SK-N-SH (cell line): ENCODE measurements around the gene CASP6. TPM values are rescaled to one million over a fixed set of nuclear protein-coding genes. Genes with fewer than 3 reads are reported as not detected.

Experiments used
- CTCF ChIA-PET: fragments of 300-600, 350-600 bp; formaldehyde crosslinking; extraction: SDS; loops from one replicate; lab custom pipeline; 2021; lab: Yijun Ruan, JAX
- POLR2A ChIA-PET: fragments of 350-600 bp; sonication (Branson Sonifier 250); formaldehyde crosslinking; extraction: SDS; loops from one replicate; lab custom pipeline; 2020; ENCODE audit warnings: antibody characterized with exemption, inconsistent platforms; lab: Yijun Ruan, JAX
- DNase-seq: peaks from one replicate; pipeline ENCODE4 v3.0.0; 2012
- H2AFZ ChIP-seq: fragments of 200-600 bp; sonication (generic); 2 replicates; pipeline ENCODE4 v1.8.1; 2016; ENCODE audit warnings: antibody characterized with exemption, mild to moderate bottlenecking, low read depth
- H3F3A ChIP-seq: fragments of 200-600 bp; sonication (generic); replicated peaks from 2 replicates; pipeline ENCODE3; 2016; ENCODE audit warnings: antibody characterized with exemption, mild to moderate bottlenecking; ENCODE audit not compliant: insufficient read depth
- H3K27ac ChIP-seq, 2 experiments: fragments of 200-500 bp in 1 of 2; fragments of 200-600 bp in 1 of 2; sonication (Bioruptor generic) in 1 of 2; sonication (generic), shearing (Covaris generic) in 1 of 2; 2 replicates each; pipeline versions ENCODE4 v1.5.1 to v1.6.1; 2014 to 2016; ENCODE audit warnings: low read depth in 2 of 2, inconsistent platforms in 1 of 2, low read length in 1 of 2, mild to moderate bottlenecking in 1 of 2, mixed read lengths in 1 of 2
- H3K27me3 ChIP-seq: fragments of 200-600 bp; sonication (generic), shearing (Covaris generic); 2 replicates; pipeline ENCODE4 v1.6.1; 2016; ENCODE audit warnings: mixed run types; ENCODE audit not compliant: insufficient read depth
- H3K36me3 ChIP-seq, 2 experiments: fragments of 200-500 bp in 1 of 2; fragments of 200-600 bp in 1 of 2; sonication (Bioruptor generic) in 1 of 2; sonication (generic) in 1 of 2; replicated peaks in 1 of 2; 2 replicates each; pipeline versions ENCODE3 to v1.5.1; 2014 to 2016; ENCODE audit warnings: low read length in 1 of 2, mild to moderate bottlenecking in 1 of 2; ENCODE audit not compliant: insufficient read depth in 2 of 2, control insufficient read depth in 1 of 2
- H3K4me1 ChIP-seq, 2 experiments: fragments of 200-500 bp in 1 of 2; fragments of 200-600 bp in 1 of 2; sonication (Bioruptor generic) in 1 of 2; sonication (generic), shearing (Covaris generic) in 1 of 2; 2 replicates each; pipeline versions ENCODE4 v1.5.1 to v1.6.1; 2014 to 2016; ENCODE audit warnings: low read depth in 1 of 2, low read length in 1 of 2, mixed run types in 1 of 2; ENCODE audit not compliant: insufficient read depth in 2 of 2, control insufficient read depth in 1 of 2
- H3K4me2 ChIP-seq: fragments of 200-600 bp; sonication (generic), shearing (Covaris generic); 2 replicates; pipeline ENCODE4 v1.6.1; 2017; ENCODE audit warnings: mixed run types
- H3K4me3 ChIP-seq, 2 experiments: fragments of 200-500 bp in 1 of 2; fragments of 200-600 bp in 1 of 2; sonication (Bioruptor generic) in 1 of 2; sonication (generic), shearing (Covaris generic) in 1 of 2; 2 replicates each; pipeline versions ENCODE4 v1.5.1 to v1.8.1; 2014 to 2016; ENCODE audit warnings: low read depth in 2 of 2, inconsistent platforms in 1 of 2, low read length in 1 of 2, mild to moderate bottlenecking in 1 of 2, mixed read lengths in 1 of 2, moderate library complexity in 1 of 2
- H3K79me2 ChIP-seq: fragments of 200-600 bp; sonication (generic); 2 replicates; pipeline ENCODE4 v1.8.1; 2017; ENCODE audit warnings: mild to moderate bottlenecking; ENCODE audit not compliant: insufficient read depth
- H3K9ac ChIP-seq: fragments of 200-600 bp; sonication (generic); 2 replicates; pipeline ENCODE4 v1.6.1; 2017; ENCODE audit warnings: mixed run types
- H3K9me2 ChIP-seq: fragments of 200-600 bp; sonication (generic); 2 replicates; pipeline ENCODE4 v1.6.1; 2017; ENCODE audit warnings: mixed run types
- H3K9me3 ChIP-seq: fragments of 200-600 bp; sonication (generic); 2 replicates; pipeline ENCODE4 v1.6.1; 2017; ENCODE audit warnings: mixed run types, mild to moderate bottlenecking, moderate library complexity
- H4K20me1 ChIP-seq: fragments of 200-600 bp; sonication (generic); 2 replicates; pipeline ENCODE4 v1.6.1; 2017; ENCODE audit warnings: mild to moderate bottlenecking, mixed run types; ENCODE audit not compliant: insufficient read depth
- CHD2 ChIP-seq: fragments of 150-350 bp; IDR thresholded peaks from 2 replicates; pipeline ENCODE4 v1.6.1; 2018; ENCODE audit warnings: low read length; ENCODE audit not compliant: partially characterized antibody
- ELF1 ChIP-seq: IDR thresholded peaks from 2 replicates; pipeline ENCODE4 v1.4.0; 2012
- EP300 ChIP-seq, 2 experiments: IDR thresholded peaks; 2 replicates each; pipeline versions ENCODE4 v1.4.0 to v1.6.1; 2012; ENCODE audit warnings: borderline replicate concordance in 1 of 2, low read depth in 1 of 2, low read length in 1 of 2
- EZH2phosphoT487 ChIP-seq: fragments of 200-600 bp; sonication (generic); IDR thresholded peaks from 2 replicates; pipeline ENCODE4 v1.6.1; 2017; ENCODE audit warnings: low read depth, mixed run types, mild to moderate bottlenecking, antibody characterized with exemption, moderate library complexity, borderline replicate concordance
- FOXJ3 ChIP-seq: sonication (generic); formaldehyde crosslinking; IDR thresholded peaks from 2 replicates; pipeline ENCODE4 v1.5.1; 2020; ENCODE audit warnings: mild to moderate bottlenecking, missing genetic modification reagents
- GABPA ChIP-seq: IDR thresholded peaks from 2 replicates; pipeline ENCODE4 v1.4.0; 2012; ENCODE audit warnings: low read depth, mild to moderate bottlenecking
- IRF3 ChIP-seq: fragments of 150-350 bp; IDR thresholded peaks from 2 replicates; pipeline ENCODE4 v1.6.1; 2016; ENCODE audit warnings: mild to moderate bottlenecking, low read depth, low read length
- JUND ChIP-seq: IDR thresholded peaks from 2 replicates; pipeline ENCODE4 v1.4.0; 2012
- MXI1 ChIP-seq: IDR thresholded peaks from 2 replicates; pipeline ENCODE4 v1.6.1; 2012; ENCODE audit warnings: mild to moderate bottlenecking, low read depth, low read length, improper control_type of control experiment
- NFIC ChIP-seq: IDR thresholded peaks from 2 replicates; pipeline ENCODE4 v1.4.0; 2012; ENCODE audit warnings: borderline replicate concordance
- NRF1 ChIP-seq: IDR thresholded peaks from 2 replicates; pipeline ENCODE4 v1.6.1; 2012; ENCODE audit warnings: low read depth, mild to moderate bottlenecking, low read length
- RAD21 ChIP-seq: IDR thresholded peaks from 2 replicates; pipeline ENCODE4 v1.6.1; 2012; ENCODE audit warnings: mild to moderate bottlenecking, low read length
- YY1 ChIP-seq: IDR thresholded peaks from 2 replicates; pipeline ENCODE4 v1.4.0; 2012; ENCODE audit warnings: low read depth, mild to moderate bottlenecking
- WGBS: methylation state at CpG from one replicate; pipeline ENCODE4 v1.1.6; 2017; ENCODE audit warnings: low lambda C conversion rate; 5-methylcytosine and 5-hydroxymethylcytosine counted together
- polyA plus RNA-seq, 3 experiments: library from polyadenylated mRNA; depleted of rRNA; stranded (reverse); fragments of >200 nt; gene quantifications; 2 replicates each; pipeline ENCODE4 v1.2.3, GENCODE V29; 2012
- TF ChIP-seq, protein P1 (sequence below): IDR thresholded peaks from 2 replicates; pipeline ENCODE4 v1.4.0; 2012; ENCODE audit warnings: low read depth, borderline replicate concordance
- TF ChIP-seq, protein P2 (sequence below): IDR thresholded peaks from 2 replicates; pipeline ENCODE4 v1.6.1; 2012; ENCODE audit warnings: mild to moderate bottlenecking, low read depth, low read length, moderate library complexity
- TF ChIP-seq, protein P3 (sequence below): IDR thresholded peaks from 2 replicates; pipeline ENCODE4 v1.4.0; 2012; ENCODE audit warnings: low read depth, borderline replicate concordance
- TF ChIP-seq, protein P4 (sequence below): fragments of 200-600 bp; sonication (generic); IDR thresholded peaks from 2 replicates; pipeline ENCODE4 v1.6.1; 2017; ENCODE audit warnings: antibody characterized with exemption, mild to moderate bottlenecking, moderate library complexity

Gene CASP6
- polyA plus RNA-seq, 1 of the 3 experiments (the other 2 are of a cell fraction), result 30.2 TPM

DNA sequence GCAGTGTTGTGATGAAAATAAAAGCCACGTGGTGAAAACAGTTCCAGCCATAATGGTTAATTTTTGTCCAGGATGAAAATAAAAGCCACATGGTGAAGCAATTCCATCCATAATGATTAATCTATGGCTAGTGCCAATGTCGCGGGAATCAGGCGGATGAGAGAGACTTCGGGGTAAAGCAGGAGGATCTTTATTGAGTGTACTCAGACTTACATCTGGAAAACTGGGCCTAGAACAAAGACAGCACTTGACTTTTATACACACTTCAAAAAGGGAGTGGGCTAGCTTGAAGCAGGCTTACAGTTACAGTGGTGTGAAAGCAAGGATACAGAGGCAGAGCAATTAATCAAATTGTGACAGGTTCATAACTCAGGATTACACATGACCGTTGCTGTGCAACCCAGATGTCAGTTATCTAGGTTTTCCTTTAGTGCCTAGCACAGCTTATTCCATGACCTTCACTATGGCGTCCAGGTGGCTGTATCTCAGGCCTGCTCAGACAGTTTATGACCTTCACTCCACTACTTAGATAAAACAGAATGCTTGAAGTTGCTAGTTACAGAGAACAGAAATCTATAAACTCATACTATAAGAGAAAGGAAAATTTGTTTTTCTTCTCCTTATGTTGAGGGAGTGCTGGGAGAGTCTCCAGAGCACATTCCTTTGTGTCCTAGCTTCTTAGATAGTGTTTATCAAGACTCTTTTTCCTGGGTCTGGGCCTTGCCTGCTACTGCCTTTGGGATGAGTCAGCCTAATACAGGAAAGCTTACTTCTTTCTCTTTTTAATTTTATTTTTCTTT, 32.5 kb upstream of the CASP6 start:
- Histone ChIP-seq H3K9ac (no peak overlapping the region), H3K4me1 (no peaks in the 10 kb centered on the region), H3K9me3 (no peaks in the 10 kb centered on the region), H2AFZ (peak overlapping the region; percentile 56; the same call in 1 of the 2 replicates), H3K4me3 (no peak overlapping the region), H3K4me2 (no peak overlapping the region), H3K27ac (no peak overlapping the region), H3K27me3 (no peaks in the 10 kb centered on the region; the same call in 1 of the 2 replicates), H3K36me3 (no peaks in the 10 kb centered on the region), H3F3A (no peaks in the 10 kb centered on the region), H4K20me1 (no peaks in the 10 kb centered on the region), H3K79me2 (no peaks in the 10 kb centered on the region), H3K9me2 (no peaks in the 10 kb centered on the region)
- 66% methylated on average over 7 of the region's 7 CpGs for WGBS
- ChIA-PET POLR2A (no interaction called here), CTCF (no interaction called here)
- DNase-seq, result no peak
- no peak for TF ChIP-seq YY1
- TF ChIP-seq, protein P1, sequence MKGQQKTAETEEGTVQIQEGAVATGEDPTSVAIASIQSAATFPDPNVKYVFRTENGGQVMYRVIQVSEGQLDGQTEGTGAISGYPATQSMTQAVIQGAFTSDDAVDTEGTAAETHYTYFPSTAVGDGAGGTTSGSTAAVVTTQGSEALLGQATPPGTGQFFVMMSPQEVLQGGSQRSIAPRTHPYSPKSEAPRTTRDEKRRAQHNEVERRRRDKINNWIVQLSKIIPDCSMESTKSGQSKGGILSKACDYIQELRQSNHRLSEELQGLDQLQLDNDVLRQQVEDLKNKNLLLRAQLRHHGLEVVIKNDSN, result no peak
- no peak for TF ChIP-seq CHD2
- TF ChIP-seq, protein P2, sequence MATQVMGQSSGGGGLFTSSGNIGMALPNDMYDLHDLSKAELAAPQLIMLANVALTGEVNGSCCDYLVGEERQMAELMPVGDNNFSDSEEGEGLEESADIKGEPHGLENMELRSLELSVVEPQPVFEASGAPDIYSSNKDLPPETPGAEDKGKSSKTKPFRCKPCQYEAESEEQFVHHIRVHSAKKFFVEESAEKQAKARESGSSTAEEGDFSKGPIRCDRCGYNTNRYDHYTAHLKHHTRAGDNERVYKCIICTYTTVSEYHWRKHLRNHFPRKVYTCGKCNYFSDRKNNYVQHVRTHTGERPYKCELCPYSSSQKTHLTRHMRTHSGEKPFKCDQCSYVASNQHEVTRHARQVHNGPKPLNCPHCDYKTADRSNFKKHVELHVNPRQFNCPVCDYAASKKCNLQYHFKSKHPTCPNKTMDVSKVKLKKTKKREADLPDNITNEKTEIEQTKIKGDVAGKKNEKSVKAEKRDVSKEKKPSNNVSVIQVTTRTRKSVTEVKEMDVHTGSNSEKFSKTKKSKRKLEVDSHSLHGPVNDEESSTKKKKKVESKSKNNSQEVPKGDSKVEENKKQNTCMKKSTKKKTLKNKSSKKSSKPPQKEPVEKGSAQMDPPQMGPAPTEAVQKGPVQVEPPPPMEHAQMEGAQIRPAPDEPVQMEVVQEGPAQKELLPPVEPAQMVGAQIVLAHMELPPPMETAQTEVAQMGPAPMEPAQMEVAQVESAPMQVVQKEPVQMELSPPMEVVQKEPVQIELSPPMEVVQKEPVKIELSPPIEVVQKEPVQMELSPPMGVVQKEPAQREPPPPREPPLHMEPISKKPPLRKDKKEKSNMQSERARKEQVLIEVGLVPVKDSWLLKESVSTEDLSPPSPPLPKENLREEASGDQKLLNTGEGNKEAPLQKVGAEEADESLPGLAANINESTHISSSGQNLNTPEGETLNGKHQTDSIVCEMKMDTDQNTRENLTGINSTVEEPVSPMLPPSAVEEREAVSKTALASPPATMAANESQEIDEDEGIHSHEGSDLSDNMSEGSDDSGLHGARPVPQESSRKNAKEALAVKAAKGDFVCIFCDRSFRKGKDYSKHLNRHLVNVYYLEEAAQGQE, result no peak
- TF ChIP-seq RAD21, result no peak
- no peak for TF ChIP-seq FOXJ3 (CRISPR knock-in tag)
- TF ChIP-seq GABPA, result no peak
- TF ChIP-seq NFIC, result no peak
- no peak for TF ChIP-seq EP300 (IDR thresholded peaks at IDR 0.05; ENCODE audit: borderline replicate concordance in 1 of 2, low read depth in 1 of 2, low read length in 1 of 2)
- no peak for TF ChIP-seq JUND
- no peak for TF ChIP-seq NRF1
- no peak for TF ChIP-seq MXI1

DNA sequence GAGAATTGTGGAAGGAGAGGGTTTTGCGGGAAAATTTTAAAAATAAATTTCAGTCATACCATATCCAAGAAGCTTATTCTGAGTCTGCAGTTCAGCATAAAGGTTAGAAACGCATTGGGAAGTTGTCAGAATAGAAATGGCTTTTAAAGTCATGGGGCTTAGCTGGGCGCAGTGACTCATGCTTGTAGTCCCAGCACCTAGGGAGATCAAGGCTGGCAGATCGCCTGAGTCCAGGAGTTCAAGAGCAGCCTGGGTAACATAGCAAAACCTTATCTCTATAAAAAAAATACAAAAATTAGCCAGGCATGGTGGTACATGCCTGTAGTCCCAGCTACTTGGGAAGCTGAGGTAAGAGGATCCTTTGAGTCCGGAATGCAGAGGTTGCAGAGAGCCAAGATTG, 30.5 kb upstream of the CASP6 start:
- Histone ChIP-seq H3K27me3 (no peaks in the 10 kb centered on the region), H3K4me1 (peaks cover 0 to 4% of the 10 kb centered on the region in 2 experiments; a peak in 2 of 4 replicates), H4K20me1 (no peaks in the 10 kb centered on the region), H3K9me2 (no peaks in the 10 kb centered on the region), H3K36me3 (no peaks in the 10 kb centered on the region), H3K9me3 (no peaks in the 10 kb centered on the region), H3K9ac (no peak overlapping the region), H3K4me3 (no peak overlapping the region), H3F3A (no peaks in the 10 kb centered on the region), H2AFZ (no peak overlapping the region), H3K4me2 (no peak overlapping the region), H3K27ac (no peak overlapping the region), H3K79me2 (peaks cover 4% of the 10 kb centered on the region; the same call in 1 of the 2 replicates)
- POLR2A ChIA-PET, result no interaction called here
- 82% methylated on average over 5 of the region's 5 CpGs for WGBS
- DNase-seq, result no peak
- CTCF ChIA-PET, result interaction anchor here (1.2 kb wide), 1 partner anchor 31 kb away, joined by 3 read pairs; no protein-coding TSS in a partner anchor
- TF ChIP-seq EZH2phosphoT487, result no peak
- no peak for TF ChIP-seq EP300 (IDR thresholded peaks at IDR 0.05; ENCODE audit: borderline replicate concordance in 1 of 2, low read depth in 1 of 2, low read length in 1 of 2)
- no peak for TF ChIP-seq GABPA
- TF ChIP-seq, protein P3, sequence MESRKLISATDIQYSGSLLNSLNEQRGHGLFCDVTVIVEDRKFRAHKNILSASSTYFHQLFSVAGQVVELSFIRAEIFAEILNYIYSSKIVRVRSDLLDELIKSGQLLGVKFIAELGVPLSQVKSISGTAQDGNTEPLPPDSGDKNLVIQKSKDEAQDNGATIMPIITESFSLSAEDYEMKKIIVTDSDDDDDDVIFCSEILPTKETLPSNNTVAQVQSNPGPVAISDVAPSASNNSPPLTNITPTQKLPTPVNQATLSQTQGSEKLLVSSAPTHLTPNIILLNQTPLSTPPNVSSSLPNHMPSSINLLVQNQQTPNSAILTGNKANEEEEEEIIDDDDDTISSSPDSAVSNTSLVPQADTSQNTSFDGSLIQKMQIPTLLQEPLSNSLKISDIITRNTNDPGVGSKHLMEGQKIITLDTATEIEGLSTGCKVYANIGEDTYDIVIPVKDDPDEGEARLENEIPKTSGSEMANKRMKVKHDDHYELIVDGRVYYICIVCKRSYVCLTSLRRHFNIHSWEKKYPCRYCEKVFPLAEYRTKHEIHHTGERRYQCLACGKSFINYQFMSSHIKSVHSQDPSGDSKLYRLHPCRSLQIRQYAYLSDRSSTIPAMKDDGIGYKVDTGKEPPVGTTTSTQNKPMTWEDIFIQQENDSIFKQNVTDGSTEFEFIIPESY, result no peak
- TF ChIP-seq IRF3, result no peak
- TF ChIP-seq, protein P4, sequence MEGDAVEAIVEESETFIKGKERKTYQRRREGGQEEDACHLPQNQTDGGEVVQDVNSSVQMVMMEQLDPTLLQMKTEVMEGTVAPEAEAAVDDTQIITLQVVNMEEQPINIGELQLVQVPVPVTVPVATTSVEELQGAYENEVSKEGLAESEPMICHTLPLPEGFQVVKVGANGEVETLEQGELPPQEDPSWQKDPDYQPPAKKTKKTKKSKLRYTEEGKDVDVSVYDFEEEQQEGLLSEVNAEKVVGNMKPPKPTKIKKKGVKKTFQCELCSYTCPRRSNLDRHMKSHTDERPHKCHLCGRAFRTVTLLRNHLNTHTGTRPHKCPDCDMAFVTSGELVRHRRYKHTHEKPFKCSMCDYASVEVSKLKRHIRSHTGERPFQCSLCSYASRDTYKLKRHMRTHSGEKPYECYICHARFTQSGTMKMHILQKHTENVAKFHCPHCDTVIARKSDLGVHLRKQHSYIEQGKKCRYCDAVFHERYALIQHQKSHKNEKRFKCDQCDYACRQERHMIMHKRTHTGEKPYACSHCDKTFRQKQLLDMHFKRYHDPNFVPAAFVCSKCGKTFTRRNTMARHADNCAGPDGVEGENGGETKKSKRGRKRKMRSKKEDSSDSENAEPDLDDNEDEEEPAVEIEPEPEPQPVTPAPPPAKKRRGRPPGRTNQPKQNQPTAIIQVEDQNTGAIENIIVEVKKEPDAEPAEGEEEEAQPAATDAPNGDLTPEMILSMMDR, result no peak
- TF ChIP-seq ELF1, result no peak
